Measurements from ENCODE around the gene NEK6.

Gene NEK6

DNA sequence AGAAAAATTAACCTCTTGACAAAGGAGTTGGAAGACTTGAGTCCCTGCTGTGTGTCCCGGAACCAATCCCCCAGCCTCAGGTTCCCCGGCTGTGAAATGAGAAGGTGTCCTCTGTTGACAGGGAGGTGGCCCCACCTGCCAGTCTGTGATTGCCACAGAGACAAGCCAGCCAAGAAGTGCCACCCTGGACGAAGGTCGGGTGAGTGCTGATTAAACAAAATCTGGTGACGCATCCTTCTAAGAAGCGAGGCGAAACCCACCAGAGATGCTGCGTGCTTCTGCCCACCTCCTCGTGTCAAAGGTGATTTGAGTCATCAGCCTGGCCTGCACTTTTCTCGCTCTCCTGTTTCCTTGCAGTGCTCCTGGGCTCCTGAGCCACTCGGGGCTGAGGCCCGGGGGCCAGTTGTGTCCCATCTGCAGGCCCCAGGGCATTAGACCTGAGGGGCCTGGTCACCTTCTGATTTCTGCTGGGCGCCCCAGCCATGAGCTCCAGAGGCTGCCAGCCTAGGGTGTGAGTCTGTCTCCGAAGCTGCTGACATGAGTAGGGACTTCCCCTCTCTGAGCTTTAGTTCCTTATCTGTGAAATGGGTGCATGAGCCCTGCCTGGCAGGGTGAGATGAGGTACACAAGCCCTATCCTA, 28.7 kb downstream of the NEK6 start:
- peak; percentile 66; the same call in 1 of the 2 replicates for TF ChIP-seq SPI1 (IDR thresholded peaks at IDR 0.05; ENCODE audit: borderline replicate concordance, low read depth)
- TF ChIP-seq POLR2AphosphoS5 (IDR thresholded peaks at IDR 0.05; ENCODE audit: low read depth): peak; percentile 44; the same call in 1 of the 2 replicates
- no peak for TF ChIP-seq REST (IDR thresholded peaks at IDR 0.05; ENCODE audit: insufficient replicate concordance, low read depth)
- Histone ChIP-seq H3K27ac (replicated peaks) (peak overlapping the region; percentile 82), H3K27me3 (ENCODE audit: insufficient read depth, poor library complexity, severe bottlenecking) (no peaks in the 10 kb centered on the region), H3K4me3 (replicated peaks; ENCODE audit: insufficient read depth, low read length) (no peak overlapping the region)
- peak in 1 of 2 experiments; percentile 81 for DNase-seq (ENCODE audit: low read depth in 1 of 2, low spot score in 1 of 2)

DNA sequence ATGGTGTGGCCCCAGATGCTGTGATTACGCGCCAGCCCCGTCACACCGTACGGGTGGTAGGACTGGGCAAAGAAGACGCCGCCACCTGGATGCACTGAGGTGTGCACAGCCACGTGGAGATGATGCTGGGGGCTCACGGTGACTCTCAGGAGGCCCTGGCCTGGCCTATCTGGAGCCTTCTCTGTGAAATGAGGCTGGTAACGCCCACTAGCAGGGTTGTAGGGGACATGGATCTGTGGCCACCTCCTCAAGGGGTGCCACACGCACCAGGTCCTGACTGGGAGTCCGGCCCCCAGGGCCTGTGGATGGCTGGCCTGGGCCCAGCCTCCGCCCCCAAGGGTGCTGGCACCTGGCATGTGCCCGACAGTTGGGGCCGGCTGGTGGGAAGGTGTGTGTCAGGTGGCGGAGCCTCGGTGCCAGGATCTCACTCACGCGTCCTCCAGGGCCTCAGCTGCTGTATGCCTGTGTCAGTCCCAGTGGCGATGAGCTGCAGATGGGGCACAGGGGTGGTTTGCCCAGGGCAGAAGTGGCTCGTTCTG, 32.4 kb downstream of the NEK6 start:
- Histone ChIP-seq H3K4me3 (replicated peaks; ENCODE audit: insufficient read depth, low read length) (no peak overlapping the region), H3K27me3 (ENCODE audit: insufficient read depth, poor library complexity, severe bottlenecking) (no peaks in the 10 kb centered on the region), H3K27ac (replicated peaks) (peak overlapping the region; percentile 58)
- TF ChIP-seq SPI1 (IDR thresholded peaks at IDR 0.05; ENCODE audit: borderline replicate concordance, low read depth) (no peak), REST (IDR thresholded peaks at IDR 0.05; ENCODE audit: insufficient replicate concordance, low read depth) (no peak), POLR2AphosphoS5 (IDR thresholded peaks at IDR 0.05; ENCODE audit: low read depth) (0 out of 2 replicates have a peak, but pooled peaks have one; percentile 14)
- no peak for DNase-seq (ENCODE audit: low read depth in 1 of 2, low spot score in 1 of 2)

- Histone ChIP-seq H3K27ac (replicated peaks) (peak overlapping the region; percentile 58), H3K4me3 (replicated peaks; ENCODE audit: insufficient read depth, low read length) (no peak overlapping the region), H3K27me3 (ENCODE audit: insufficient read depth, poor library complexity, severe bottlenecking) (no peaks in the 10 kb centered on the region)
- TF ChIP-seq POLR2AphosphoS5 (IDR thresholded peaks at IDR 0.05; ENCODE audit: low read depth): no peak
- 0 out of 2 replicates have a peak, but pooled peaks have one; percentile 45 for TF ChIP-seq SPI1 (IDR thresholded peaks at IDR 0.05; ENCODE audit: borderline replicate concordance, low read depth)
- no peak for TF ChIP-seq GABPA (IDR thresholded peaks at IDR 0.05; ENCODE audit: low read depth)
- DNase-seq (ENCODE audit: low read depth in 1 of 2, low spot score in 1 of 2): peak in 1 of 2 experiments; percentile 52
Observed at GRCh38 chr9:124290743-124291554, 33.2 kb downstream of the NEK6 start.

DNA sequence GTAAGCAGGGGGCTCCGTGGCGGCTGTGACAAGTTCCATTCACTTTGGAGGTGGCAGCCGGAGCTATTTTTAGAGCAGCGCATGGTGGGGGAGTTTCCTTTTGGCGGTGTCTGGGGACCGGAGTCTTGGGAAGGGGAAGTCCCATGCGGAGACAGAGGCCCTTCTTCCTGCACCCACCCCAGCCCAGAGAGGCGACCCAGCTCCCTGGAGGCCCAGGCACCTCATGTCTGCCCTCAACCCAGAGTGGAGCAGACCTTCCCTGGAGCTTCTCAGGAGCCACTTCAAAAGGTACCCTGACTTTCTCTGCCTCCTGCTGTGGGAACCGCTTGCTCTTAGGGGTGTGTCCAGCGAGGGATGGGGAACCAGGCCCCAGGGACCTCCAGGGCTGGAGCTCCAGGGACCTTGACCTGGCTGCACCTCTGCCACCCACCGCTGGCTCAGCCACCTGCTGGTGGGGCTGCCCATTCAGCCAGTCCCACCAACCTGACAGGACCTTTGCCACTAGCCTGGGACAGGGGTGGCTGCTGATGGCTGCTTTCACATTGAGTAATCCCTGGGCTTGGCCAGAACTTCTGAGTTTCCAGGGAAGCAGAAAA, 34.1 kb downstream of the NEK6 start:
- Histone ChIP-seq H3K27me3 (ENCODE audit: insufficient read depth, poor library complexity, severe bottlenecking) (no peaks in the 10 kb centered on the region), H3K4me3 (replicated peaks; ENCODE audit: insufficient read depth, low read length) (peak overlapping the region; percentile 16), H3K27ac (replicated peaks) (peak overlapping the region; percentile 58)
- peak in 1 of 2 experiments; percentile 84 for DNase-seq (ENCODE audit: low read depth in 1 of 2, low spot score in 1 of 2)
- TF ChIP-seq, protein P1, sequence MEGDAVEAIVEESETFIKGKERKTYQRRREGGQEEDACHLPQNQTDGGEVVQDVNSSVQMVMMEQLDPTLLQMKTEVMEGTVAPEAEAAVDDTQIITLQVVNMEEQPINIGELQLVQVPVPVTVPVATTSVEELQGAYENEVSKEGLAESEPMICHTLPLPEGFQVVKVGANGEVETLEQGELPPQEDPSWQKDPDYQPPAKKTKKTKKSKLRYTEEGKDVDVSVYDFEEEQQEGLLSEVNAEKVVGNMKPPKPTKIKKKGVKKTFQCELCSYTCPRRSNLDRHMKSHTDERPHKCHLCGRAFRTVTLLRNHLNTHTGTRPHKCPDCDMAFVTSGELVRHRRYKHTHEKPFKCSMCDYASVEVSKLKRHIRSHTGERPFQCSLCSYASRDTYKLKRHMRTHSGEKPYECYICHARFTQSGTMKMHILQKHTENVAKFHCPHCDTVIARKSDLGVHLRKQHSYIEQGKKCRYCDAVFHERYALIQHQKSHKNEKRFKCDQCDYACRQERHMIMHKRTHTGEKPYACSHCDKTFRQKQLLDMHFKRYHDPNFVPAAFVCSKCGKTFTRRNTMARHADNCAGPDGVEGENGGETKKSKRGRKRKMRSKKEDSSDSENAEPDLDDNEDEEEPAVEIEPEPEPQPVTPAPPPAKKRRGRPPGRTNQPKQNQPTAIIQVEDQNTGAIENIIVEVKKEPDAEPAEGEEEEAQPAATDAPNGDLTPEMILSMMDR (IDR thresholded peaks at IDR 0.05; ENCODE audit: insufficient read depth, low read length): no peak
- TF ChIP-seq POLR2AphosphoS5 (IDR thresholded peaks at IDR 0.05; ENCODE audit: low read depth): peak; percentile 43; the same call in 1 of the 2 replicates
- TF ChIP-seq GABPA (IDR thresholded peaks at IDR 0.05; ENCODE audit: low read depth): no peak
- TF ChIP-seq SPI1 (IDR thresholded peaks at IDR 0.05; ENCODE audit: borderline replicate concordance, low read depth): peak; percentile 76; the same call in 1 of the 2 replicates
- TF ChIP-seq REST (IDR thresholded peaks at IDR 0.05; ENCODE audit: insufficient replicate concordance, low read depth): no peak
